ENCODE results near the gene PKHD1.

PKHD1 gene

GRCh38 chr6:52087498-52087999, at the start of gene PKHD1:
Gene PKHD1 (minus strand): TSS chr6:52087613. CDS start chr6:52084933, 2,680 bp downstream.
- peak; percentile 47 for TF ChIP-seq CTCF (IDR thresholded peaks at IDR 0.05; ENCODE audit: insufficient read depth, low read depth, low read length, missing control alignments)
- DNase-seq (ENCODE audit: low read depth) = peak; percentile 24
- H3K4me3 ChIP-seq (ENCODE audit: low read depth, low read length) = no peak within 1 kb of the TSS

GRCh38 chr6:52136934-52137467, 49.6 kb upstream of the PKHD1 start:
- DNase-seq (ENCODE audit: low read depth) = no peak
- TF ChIP-seq CTCF (IDR thresholded peaks at IDR 0.05; ENCODE audit: insufficient read depth, low read depth, low read length, missing control alignments) = no peak

GRCh38 chr6:52136055-52136454, 48.6 kb upstream of the PKHD1 start:
- no peak for TF ChIP-seq CTCF (IDR thresholded peaks at IDR 0.05; ENCODE audit: insufficient read depth, low read depth, low read length, missing control alignments)
- no peak for DNase-seq (ENCODE audit: low read depth)
- no peak overlapping the region for H3K4me3 ChIP-seq (ENCODE audit: low read depth, low read length)

More at GRCh38 chr6:52136934-52137467, 49.6 kb upstream of the PKHD1 start:
- H3K4me3 ChIP-seq (ENCODE audit: low read depth, low read length) = no peak overlapping the region

GRCh38 chr6:52135217-52135616, 47.8 kb upstream of the PKHD1 start:
- no peak overlapping the region for H3K4me3 ChIP-seq (ENCODE audit: low read depth, low read length)
- DNase-seq (ENCODE audit: low read depth) = no peak
- TF ChIP-seq CTCF (IDR thresholded peaks at IDR 0.05; ENCODE audit: insufficient read depth, low read depth, low read length, missing control alignments) = no peak

GRCh38 chr6:52134011-52134410, 46.6 kb upstream of the PKHD1 start:
- no peak overlapping the region for H3K4me3 ChIP-seq (ENCODE audit: low read depth, low read length)
- no peak for DNase-seq (ENCODE audit: low read depth)
- no peak for TF ChIP-seq CTCF (IDR thresholded peaks at IDR 0.05; ENCODE audit: insufficient read depth, low read depth, low read length, missing control alignments)

GRCh38 chr6:52133324-52133723, 45.9 kb upstream of the PKHD1 start:
- TF ChIP-seq CTCF (IDR thresholded peaks at IDR 0.05; ENCODE audit: insufficient read depth, low read depth, low read length, missing control alignments) = no peak
- H3K4me3 ChIP-seq (ENCODE audit: low read depth, low read length) = no peak overlapping the region
- DNase-seq (ENCODE audit: low read depth) = no peak

- no peak overlapping the region for H3K4me3 ChIP-seq (ENCODE audit: low read depth, low read length)
- no peak for TF ChIP-seq CTCF (IDR thresholded peaks at IDR 0.05; ENCODE audit: insufficient read depth, low read depth, low read length, missing control alignments)
- no peak for DNase-seq (ENCODE audit: low read depth)
Observed at GRCh38 chr6:52132292-52132691, 44.9 kb upstream of the PKHD1 start.

Measured in GM12865 (cell line).